ENCODE data around the gene ATP1B2.

Gene ATP1B2

GRCh38 chr17:7685533-7686221 is 35.0 kb downstream of the ATP1B2 start:
- DNase-seq (ENCODE audit: low read depth) = peak; percentile 96

DNA sequence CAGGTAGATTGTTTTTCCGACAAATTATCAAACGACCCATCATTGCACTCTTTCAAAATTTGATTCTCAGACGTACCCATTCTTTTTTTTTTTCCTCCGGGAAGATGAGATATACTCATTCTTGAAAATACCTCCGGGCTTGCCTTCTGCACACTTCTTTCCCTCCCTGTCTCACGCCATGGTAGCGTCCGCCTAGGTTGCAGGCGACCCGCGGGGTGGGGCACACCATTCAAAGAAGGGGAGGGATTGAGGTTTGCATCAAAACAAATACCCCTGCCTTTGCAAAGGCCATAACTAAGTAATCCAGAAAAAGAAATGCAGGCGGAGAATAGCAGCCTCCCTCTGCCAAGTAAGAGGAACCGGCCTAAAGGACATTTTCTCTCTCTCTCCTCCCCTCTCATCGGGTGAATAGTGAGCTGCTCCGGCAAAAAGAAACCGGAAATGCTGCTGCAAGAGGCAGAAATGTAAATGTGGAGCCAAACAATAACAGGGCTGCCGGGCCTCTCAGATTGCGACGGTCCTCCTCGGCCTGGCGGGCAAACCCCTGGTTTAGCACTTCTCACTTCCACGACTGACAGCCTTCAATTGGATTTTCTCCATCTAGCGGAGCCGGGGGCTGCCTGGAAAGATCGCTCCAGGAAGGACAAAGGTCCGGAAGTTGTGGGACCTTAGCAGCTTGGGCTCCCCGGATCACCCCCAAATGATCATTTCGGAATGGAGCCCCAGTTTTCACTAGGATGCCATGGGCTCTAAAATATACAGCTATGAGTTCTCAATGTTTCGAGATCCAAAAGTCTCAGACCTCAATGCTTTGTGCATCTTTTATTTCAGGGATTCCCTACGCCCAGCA is 35.7 kb downstream of the ATP1B2 start:
- no peak for DNase-seq (ENCODE audit: low read depth)

DNA sequence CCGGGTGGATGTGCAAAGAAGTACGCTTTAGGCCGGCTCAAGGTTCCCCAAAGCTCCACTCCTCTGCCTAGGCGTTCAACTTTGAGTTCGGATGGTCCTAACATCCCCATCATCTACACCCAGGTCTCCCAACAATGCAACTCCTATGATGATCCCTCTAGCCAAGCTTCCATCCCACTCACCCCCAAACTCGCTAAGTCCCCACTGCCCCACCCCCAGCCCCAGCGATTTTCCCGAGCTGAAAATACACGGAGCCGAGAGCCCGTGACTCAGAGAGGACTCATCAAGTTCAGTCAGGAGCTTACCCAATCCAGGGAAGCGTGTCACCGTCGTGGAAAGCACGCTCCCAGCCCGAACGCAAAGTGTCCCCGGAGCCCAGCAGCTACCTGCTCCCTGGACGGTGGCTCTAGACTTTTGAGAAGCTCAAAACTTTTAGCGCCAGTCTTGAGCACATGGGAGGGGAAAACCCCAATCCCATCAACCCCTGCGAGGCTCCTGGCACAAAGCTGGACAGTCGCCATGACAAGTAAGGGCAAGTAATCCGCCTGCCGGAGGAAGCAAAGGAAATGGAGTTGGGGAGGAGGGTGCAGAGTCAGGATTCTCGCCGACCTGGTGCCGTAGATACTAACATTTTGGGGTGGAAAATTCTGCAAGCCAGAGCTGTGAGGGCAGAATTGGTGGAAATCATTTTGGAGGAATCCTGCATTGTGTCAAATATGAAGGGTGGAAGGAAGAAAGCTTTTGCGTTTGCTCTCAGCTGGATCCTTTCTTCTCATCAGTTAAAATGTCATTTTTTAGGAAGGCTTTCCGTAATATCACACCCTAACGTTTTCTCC is 36.6 kb downstream of the ATP1B2 start, which contains the start of gene TP53:
TSS of gene TP53 (minus strand) at position 419 of the 836 bp plus-strand sequence. CDS start 10,896 bp downstream, outside the sequence.
- DNase-seq (ENCODE audit: low read depth) = peak; percentile 90

DNA sequence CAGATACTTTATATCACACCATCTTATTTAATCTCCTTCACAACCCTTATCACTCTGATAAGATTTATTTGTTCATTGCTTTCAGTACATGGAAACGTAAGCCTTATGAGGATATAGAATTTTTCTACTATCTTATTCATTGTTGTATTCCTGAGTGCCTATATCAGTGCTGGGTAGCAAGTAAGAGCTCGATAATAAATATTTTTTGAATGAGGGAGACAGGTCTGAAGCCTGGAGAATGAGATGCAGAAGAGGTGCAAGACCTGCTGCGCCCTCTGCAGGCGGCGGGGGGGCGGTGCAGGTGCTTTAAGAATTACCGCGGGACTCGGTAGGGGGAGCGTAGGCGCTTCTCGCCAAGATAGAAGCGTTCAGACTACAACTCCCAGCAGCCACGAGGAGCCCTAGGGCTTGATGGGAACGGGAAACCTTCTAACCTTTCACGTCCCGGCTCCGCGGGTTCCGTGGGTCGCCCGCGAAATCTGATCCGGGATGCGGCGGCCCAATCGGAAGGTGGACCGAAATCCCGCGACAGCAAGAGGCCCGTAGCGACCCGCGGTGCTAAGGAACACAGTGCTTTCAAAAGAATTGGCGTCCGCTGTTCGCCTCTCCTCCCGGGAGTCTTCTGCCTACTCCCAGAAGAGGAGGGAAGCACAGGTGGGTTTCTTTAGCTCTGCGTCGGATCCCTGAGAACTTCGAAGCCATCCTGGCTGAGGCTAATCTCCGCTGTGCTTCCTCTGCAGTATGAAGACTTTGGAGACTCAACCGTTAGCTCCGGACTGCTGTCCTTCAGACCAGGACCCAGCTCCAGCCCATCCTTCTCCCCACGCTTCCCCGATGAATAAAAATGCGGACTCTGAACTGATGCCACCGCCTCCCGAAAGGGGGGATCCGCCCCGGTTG is 37.4 kb downstream of the ATP1B2 start, which contains the start of gene WRAP53:
TSS of gene WRAP53 (plus strand) at position 570 of the 900 bp plus-strand sequence. CDS start at position 742, 172 bp downstream.
- peak; percentile 99 for DNase-seq (ENCODE audit: low read depth)

- no peak for DNase-seq (ENCODE audit: low read depth)
Measured at GRCh38 chr17:7688808-7689316, 38.1 kb downstream of the ATP1B2 start.

DNA sequence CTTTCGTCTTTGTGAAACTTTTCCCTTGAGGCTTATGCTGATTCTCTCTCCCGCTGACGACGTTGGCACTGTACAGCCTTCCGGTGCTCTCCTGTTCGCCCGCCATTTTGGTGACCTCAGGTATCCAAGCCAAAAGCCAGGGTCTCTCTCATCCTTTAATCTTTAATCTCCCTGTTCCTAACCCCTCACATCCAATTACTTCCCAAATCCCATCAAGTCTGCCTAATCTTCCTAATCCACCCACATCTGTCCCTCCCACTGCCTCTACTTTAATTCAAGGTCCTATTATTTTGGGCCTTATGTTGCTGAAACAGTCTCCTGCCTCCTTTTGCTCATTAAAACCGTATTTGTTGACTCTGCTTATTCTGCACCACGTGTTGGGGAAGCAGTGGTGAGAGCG is 44.9 kb downstream of the ATP1B2 start:
- no peak for DNase-seq (ENCODE audit: low read depth)

DNA sequence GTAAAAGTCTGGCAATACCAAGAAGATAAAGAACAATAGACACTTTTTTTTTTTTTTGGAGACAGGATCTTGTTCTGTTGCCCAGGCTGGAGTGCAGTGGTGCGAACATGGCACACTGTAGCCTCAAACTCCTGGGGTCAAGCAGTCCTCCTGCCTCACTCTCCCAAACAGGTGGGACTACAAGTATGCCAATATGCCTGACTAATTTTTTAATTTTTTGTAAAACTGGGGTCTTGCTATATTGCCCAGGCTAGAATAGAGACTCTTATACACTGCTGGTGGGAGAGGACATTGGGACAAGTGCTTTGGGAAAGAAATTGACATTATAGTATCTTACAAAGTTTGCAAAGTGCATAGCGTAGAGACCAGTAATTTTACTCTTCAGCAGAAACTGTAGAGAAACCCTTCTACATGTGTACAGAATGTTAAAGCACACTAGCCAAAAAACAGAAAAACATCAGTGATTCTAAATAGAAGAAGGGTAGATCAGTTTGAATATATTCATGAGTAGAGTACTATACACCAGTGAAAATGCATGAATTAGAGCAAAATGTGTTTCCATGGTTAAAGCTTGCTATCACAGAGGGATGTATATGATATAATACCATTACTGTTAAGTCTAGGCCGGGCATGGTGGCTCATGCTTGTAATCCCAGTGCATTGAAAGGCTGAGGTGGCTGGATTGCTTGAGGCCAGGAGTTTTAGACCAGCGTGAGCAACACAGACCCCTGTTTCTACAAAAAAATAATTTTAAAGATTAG is 47.3 kb downstream of the ATP1B2 start:
- DNase-seq (ENCODE audit: low read depth) = no peak

GRCh38 chr17:7700510-7700909 is 49.8 kb downstream of the ATP1B2 start:
- no peak for DNase-seq (ENCODE audit: low read depth)

GRCh38 chr17:7701681-7702080 is 51.0 kb downstream of the ATP1B2 start:
- DNase-seq (ENCODE audit: low read depth) = no peak

- no peak for DNase-seq (ENCODE audit: low read depth)
Measured at GRCh38 chr17:7702776-7703175, 52.0 kb downstream of the ATP1B2 start.

- peak; percentile 63 for DNase-seq (ENCODE audit: low read depth)
Measured at GRCh38 chr17:7703584-7704479, 53.1 kb downstream of the ATP1B2 start.

GRCh38 chr17:7704601-7705268 is 54.0 kb downstream of the ATP1B2 start, which contains the start of gene EFNB3:
Gene EFNB3, plus strand, starts transcription at chr17:7705202. Its CDS starts 397 bp downstream, at chr17:7705599.
- no peak for DNase-seq (ENCODE audit: low read depth)

- no peak for DNase-seq (ENCODE audit: low read depth)
Measured at GRCh38 chr17:7705269-7706255, 54.8 kb downstream of the ATP1B2 start.

DNA sequence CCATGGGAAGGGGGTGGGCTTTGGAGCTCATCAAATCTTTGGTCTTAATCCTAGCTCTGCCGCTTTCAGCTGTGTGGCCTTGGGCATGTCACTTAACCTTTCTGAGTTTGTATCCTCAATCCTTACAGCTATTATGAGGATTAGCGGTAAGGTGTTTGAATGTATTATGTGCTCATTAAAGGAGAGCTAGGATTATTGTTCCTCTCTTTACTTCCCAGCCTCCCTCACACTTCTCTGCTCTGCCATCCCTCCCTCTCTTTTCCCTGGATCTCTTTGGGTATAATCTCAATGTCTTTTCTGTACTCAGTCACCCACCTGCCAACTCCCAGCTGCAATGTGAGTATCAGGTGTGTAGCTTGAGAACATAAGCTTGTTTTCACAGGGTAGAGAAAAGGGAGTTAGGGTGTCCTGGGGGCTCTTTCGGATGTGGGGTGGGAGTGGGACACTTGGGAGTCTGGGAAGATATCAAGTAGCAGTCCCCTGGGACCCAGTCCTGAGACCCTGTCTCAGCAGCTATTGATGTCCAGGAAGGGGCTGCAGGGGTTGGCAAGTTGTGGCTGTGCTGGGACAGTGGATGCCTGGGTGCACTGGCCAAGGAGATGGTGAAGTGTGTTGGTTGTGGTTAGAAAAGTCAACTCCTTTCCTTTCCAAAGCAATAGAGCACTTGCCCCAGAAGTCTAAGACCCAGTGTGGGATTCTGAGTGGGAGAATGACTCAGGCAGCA is 56.1 kb downstream of the ATP1B2 start:
- DNase-seq (ENCODE audit: low read depth) = no peak

Data from iris pigment epithelial cell (primary cell).